B cell (primary cell): ENCODE results near the gene ANKRD24.

Experiments
- EZH2 ChIP-seq: IDR thresholded peaks from 2 replicates; pipeline ENCODE4 v1.6.1; 2012; ENCODE audit warnings: borderline replicate concordance, low read depth, mild to moderate bottlenecking, moderate library complexity, low read length; ENCODE audit not compliant: insufficient read depth, poor library complexity, severe bottlenecking
- TF ChIP-seq, protein P1 (sequence below): fragments of 200-600 bp; IDR thresholded peaks from one replicate; pipeline ENCODE4 v1.8.0; 2022; ENCODE audit warnings: antibody characterized with exemption, mild to moderate bottlenecking

DNA sequence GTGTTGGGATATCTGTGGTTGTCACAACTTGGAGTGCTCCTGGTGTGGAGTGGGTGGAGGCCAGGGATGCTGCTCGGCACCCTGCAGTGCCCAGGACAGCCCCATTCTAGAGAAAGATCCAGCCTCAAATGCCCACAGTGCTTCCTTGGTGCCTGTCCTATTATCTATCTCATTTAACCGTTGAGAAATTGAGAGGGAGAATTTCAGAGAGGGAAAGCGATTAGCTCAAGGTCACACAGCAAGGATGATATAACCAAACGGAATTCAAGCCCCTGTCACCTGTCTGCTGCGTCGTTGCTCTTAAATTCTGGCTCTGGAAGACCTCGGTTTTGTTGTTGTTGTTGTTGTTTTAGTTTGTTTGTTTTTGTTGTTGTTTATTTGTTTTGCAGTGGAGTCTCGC, 13.5 kb downstream of the ANKRD24 start:
- TF ChIP-seq, protein P1, sequence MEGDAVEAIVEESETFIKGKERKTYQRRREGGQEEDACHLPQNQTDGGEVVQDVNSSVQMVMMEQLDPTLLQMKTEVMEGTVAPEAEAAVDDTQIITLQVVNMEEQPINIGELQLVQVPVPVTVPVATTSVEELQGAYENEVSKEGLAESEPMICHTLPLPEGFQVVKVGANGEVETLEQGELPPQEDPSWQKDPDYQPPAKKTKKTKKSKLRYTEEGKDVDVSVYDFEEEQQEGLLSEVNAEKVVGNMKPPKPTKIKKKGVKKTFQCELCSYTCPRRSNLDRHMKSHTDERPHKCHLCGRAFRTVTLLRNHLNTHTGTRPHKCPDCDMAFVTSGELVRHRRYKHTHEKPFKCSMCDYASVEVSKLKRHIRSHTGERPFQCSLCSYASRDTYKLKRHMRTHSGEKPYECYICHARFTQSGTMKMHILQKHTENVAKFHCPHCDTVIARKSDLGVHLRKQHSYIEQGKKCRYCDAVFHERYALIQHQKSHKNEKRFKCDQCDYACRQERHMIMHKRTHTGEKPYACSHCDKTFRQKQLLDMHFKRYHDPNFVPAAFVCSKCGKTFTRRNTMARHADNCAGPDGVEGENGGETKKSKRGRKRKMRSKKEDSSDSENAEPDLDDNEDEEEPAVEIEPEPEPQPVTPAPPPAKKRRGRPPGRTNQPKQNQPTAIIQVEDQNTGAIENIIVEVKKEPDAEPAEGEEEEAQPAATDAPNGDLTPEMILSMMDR: no peak
- TF ChIP-seq EZH2: no peak
